GM15510 (cell line): ENCODE results near the gene ENAH.

Source experiments
- POLR2A ChIP-seq: IDR thresholded peaks from 3 replicates; pipeline ENCODE4 v1.6.1; 2011; ENCODE audit warnings: borderline replicate concordance; ENCODE audit not compliant: insufficient read length; ENCODE audit errors: extremely low read depth

ENAH gene

DNA sequence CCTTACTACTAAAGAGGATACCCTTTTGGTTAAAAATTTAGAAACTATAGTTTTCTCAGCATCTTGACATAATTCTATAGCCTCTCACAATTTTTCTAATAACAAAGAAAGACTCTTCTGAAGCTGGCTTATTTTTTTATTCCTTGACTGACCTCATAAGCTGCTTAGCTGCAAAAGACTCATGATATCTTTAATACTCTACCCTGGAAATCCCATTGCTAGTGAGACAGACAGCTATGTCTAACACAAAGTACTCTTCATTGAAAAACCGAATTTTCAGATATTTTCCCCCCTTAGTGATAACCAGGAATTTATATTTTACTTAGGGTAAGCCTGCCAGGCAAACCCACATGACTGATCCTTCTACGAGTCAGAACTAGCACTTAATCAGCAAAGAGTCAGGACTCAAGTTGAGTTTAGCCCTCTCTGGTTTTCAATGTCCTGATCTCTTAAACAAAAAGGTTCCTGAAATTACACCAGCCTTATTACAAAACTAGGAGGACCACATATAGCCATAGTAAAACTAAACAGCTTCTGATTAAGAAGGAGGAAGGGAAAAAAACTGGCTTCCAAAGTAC lies 56.9 kb downstream of the ENAH start:
- no peak for TF ChIP-seq POLR2A

GRCh38 chr1:225595452-225595851 lies 57.5 kb downstream of the ENAH start:
- no peak for TF ChIP-seq POLR2A

GRCh38 chr1:225593414-225593813 lies 59.5 kb downstream of the ENAH start:
- TF ChIP-seq POLR2A = no peak

DNA sequence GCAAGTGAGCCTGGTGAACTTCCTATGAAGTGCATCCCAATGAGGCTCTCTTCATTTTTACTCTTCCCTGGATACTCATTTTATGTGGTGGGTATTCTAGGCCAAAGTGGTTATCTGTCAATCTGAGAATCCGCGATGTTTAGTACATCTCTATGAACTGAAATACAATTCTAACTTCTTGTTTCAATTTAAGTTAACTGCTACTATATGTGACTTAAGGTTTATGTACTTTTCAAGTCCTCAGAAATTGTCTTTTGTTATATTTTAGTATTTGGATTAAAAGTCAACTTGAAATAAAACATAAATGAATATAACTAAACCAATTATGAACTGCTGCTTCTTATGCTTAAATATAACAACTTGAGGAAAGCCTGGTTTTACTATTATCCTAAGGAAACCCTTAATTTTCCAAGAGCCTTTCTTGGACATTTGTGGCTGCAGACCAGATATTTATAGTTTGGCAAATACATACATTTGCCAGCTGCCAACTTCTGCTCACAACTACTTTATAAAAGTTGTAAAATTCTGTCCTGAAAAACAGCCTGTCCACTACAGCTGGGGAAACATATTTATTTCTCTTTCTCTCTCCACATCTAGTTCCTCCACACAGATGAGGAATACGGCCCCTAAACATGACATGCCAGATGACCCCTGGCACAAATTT lies 60.4 kb downstream of the ENAH start:
- no peak for TF ChIP-seq POLR2A

- TF ChIP-seq POLR2A = no peak
Observed at GRCh38 chr1:225587310-225587709, 65.6 kb downstream of the ENAH start.

GRCh38 chr1:225581186-225581585 lies 71.7 kb downstream of the ENAH start:
- no peak for TF ChIP-seq POLR2A

GRCh38 chr1:225580238-225581099 lies 72.5 kb downstream of the ENAH start:
- no peak for TF ChIP-seq POLR2A

DNA sequence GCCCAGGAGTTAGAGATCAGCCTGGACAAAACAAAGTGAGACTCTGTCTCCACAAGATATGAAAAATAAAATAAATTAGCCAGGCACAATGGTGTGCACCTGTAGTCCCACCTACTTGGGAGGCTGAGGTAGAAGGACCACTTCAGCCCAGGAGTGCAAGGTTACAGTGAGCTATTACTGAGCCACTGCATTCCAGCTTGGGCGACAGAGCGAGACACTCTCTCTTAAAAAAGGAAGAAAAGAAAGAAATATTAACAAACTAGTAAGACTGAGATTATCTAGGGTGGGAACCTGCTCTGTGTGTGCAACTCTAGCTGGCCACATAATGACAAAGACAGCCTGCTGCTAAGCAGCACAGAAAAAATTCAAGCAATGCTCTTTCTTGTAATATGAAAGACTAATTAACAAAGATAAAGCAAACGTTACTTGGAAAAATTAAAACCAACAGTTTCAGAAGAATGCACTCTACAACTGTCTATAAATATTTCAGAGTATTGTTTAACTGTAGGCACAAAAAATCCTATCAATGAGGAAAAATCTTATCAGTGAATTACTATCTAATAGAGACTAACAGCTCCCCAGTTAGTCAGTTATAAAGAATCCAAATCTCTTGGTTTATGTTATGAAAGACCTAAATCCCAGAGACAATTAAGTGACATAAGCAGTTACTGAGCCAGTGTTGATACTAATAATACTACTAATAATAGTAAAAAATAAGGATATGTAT lies 74.5 kb downstream of the ENAH start:
- TF ChIP-seq POLR2A = no peak

GRCh38 chr1:225577241-225577640 lies 75.7 kb downstream of the ENAH start:
- TF ChIP-seq POLR2A = no peak

GRCh38 chr1:225573216-225573615 lies 79.7 kb downstream of the ENAH start:
- no peak for TF ChIP-seq POLR2A

DNA sequence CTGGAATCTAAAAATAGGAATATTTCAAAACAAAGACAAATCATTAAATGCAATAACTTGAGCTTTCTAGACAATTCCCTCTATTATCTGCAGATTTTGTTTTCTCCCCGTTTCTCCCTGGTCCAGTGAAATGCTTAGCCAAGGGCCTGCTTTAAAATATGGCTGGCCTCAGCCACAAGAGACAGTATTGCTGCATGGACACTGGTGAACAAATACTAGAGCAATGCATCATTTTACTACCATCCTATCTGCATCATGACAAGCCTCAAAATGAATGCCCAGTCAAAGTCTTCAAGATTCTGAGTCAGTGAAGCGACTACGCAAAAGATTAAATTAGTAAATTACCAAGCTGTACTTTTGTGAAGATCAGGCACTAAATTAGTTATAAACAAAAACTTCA lies 80.5 kb downstream of the ENAH start:
- no peak for TF ChIP-seq POLR2A

GRCh38 chr1:225567789-225568188 lies 85.1 kb downstream of the ENAH start:
- TF ChIP-seq POLR2A = no peak

DNA sequence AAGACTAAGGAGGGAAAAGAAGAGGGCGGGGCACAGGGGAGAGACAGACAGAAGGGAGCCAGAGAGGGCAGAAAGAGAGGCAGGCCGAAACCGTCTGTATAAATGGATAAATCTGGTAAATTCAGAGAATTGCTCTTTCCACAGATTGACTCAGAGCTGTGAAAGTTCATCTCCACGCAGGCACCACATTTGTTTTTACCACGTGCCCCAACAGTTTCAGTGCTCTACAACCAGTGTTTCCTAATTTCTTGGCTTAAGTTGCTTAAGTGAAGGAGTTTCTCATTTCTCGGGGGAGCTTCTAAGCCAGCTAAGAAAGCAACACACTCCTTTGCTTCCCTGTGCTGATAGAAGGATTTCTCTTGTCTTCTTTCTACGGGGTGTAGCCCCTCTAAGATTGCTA lies 87.1 kb downstream of the ENAH start:
- TF ChIP-seq POLR2A = no peak

DNA sequence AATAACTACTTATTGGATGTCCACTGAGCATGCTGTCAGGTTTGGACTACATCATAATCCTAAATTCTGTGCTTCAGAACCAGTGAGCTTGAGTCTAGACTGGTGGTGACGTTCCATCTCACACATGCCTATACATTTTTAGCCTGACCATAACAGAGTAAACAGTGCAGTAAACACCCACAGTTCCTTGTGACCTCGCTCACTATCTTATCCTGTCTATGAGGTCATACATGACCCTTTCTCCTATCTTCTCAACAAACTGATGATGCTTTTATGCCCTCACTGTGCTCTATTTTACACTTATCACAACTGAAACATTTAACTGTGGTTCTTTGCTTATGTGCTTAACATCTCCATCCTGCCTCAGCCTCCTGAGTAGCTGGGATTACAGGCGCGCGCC lies 91.2 kb downstream of the ENAH start:
- TF ChIP-seq POLR2A = no peak

GRCh38 chr1:225559902-225560301 lies 93.0 kb downstream of the ENAH start:
- TF ChIP-seq POLR2A = no peak
